Stomach (tissue), 9 donors: ENCODE results near the gene SLC5A8. TPM values are rescaled to one million over a fixed set of nuclear protein-coding genes. Genes with fewer than 3 reads are reported as not detected.

ENCODE experiments used
- DNase-seq, 2 donors: peaks; one replicate each; pipeline versions ENCODE4 v3.0.0 to v3.0.0-alpha.2; 2013 to 2019
- H3K27ac ChIP-seq, 5 donors: fragments of 200-600 bp in 4 of 5; sonication (generic) in 4 of 5; one replicate each; pipeline ENCODE4 v1.5.1; 2013 to 2019; ENCODE audit warnings: mild to moderate bottlenecking in 1 of 5, moderate library complexity in 1 of 5
- H3K27me3 ChIP-seq, 3 donors: fragments of 200-600 bp; sonication (generic); one replicate each; pipeline ENCODE4 v1.5.1; 2017 to 2019; ENCODE audit warnings: mixed run types in 1 of 3
- H3K36me3 ChIP-seq, 4 donors: fragments of 200-600 bp; sonication (generic); 1 replicate in 3 of 4; 2 replicates in 1 of 4; pipeline ENCODE4 v1.5.1; 2016 to 2019
- H3K4me1 ChIP-seq, 4 donors: fragments of 200-600 bp; sonication (generic); one replicate each; pipeline ENCODE4 v1.5.1; 2016 to 2019
- H3K4me3 ChIP-seq, 4 donors: fragments of 200-600 bp; sonication (generic) in 3 of 4; one replicate each; pipeline ENCODE4 v1.5.1; 2016 to 2019; ENCODE audit warnings: mild to moderate bottlenecking in 1 of 4
- H3K9me3 ChIP-seq, 4 donors: fragments of 200-600 bp; sonication (generic); one replicate each; pipeline ENCODE4 v1.5.1; 2016 to 2019
- EP300 ChIP-seq: sonication (generic); formaldehyde crosslinking; IDR thresholded peaks from one replicate; pipeline ENCODE4 v1.6.1; 2017; ENCODE audit warnings: antibody characterized with exemption
- POLR2A ChIP-seq, 4 donors: fragments of 450-650 bp; IDR thresholded peaks; one replicate each; pipeline ENCODE4 v1.6.1; 2016; ENCODE audit warnings: antibody characterized with exemption in 4 of 4, control low read depth in 2 of 4, mild to moderate bottlenecking in 1 of 4, moderate library complexity in 1 of 4
- POLR2AphosphoS5 ChIP-seq, 3 donors: sonication (generic); formaldehyde crosslinking; IDR thresholded peaks; one replicate each; pipeline ENCODE4 v1.6.1; 2016; ENCODE audit warnings: antibody characterized with exemption in 3 of 3
- WGBS, 5 donors: extraction: QIAGEN DNeasy Blood & Tissue Kit in 3 of 5; methylation state at CpG; one replicate each; pipeline versions ENCODE4 v1.1.5 to v1.1.7; 2013 to 2018; 5-methylcytosine and 5-hydroxymethylcytosine counted together
- intact Hi-C: fragments of 100-400 bp; cut with DNase I; formaldehyde crosslinking; loops from one replicate; pipeline ENCODE4 v1.15.1; 2023; ENCODE audit warnings: low total_unique reads
- polyA plus RNA-seq, 3 donors: library from polyadenylated mRNA; stranded (reverse); fragments of 200-250 nt; gene quantifications; one replicate each; pipeline ENCODE4 v1.2.3, GENCODE V29; 2013
- total RNA-seq, 5 donors: library from RNA; depleted of rRNA; stranded (reverse); fragments of >200 nt; gene quantifications; one replicate each; pipeline versions ENCODE4 v1.1.0 to v1.2.3, GENCODE V29; 2014 to 2016
- TF ChIP-seq, protein P1 (sequence below), 7 experiments: fragments of 450-650 bp in 4 of 7; fragments of 200-600 bp in 3 of 7; sonication (generic) in 3 of 7; IDR thresholded peaks; one replicate each; pipeline ENCODE4 v1.5.1; 2016 to 2019; ENCODE audit warnings: antibody characterized with exemption in 7 of 7, control low read depth in 2 of 7, mild to moderate bottlenecking in 1 of 7
- donor health status: healthy with polysubstance abuse.
- donor health status: Bipolar disorder and iron deficiency.
- donor health status: healthy.

SLC5A8 gene
- total and polyA plus RNA-seq, 8 donors = 0.03 to 0.29 (median 0.18) TPM; not detected in 5

DNA sequence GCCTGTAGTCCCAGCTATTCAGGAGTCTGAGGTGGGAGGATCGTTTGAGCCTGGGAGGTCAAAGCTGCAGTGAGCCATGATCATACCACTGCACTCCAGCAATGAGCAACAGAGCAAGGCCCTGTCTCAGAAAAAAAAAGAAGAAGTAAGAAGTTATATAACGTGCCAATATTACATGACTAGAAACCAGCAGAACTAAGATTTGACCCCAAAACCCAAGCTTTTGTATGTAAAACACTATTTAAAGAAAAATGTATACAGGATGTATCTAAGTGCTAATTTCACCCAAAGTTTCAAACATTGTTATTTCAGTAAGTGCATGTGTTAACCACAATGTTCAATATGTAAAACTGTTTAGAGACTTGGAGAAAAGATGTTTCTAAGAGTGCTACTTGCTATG, 94.7 kb downstream of the SLC5A8 start:
- Histone ChIP-seq H3K4me1 (no peaks in the 10 kb centered on the region), H3K4me3 (no peak overlapping the region), H3K36me3 (no peaks in the 10 kb centered on the region), H3K9me3 (no peaks in the 10 kb centered on the region), H3K27me3 (no peaks in the 10 kb centered on the region), H3K27ac (no peak overlapping the region)
- DNase-seq = no peak
- 48 to 77% (median 72%) methylated on average over 2 of the region's 2 CpGs for WGBS, 5 donors
- TF ChIP-seq, protein P1, sequence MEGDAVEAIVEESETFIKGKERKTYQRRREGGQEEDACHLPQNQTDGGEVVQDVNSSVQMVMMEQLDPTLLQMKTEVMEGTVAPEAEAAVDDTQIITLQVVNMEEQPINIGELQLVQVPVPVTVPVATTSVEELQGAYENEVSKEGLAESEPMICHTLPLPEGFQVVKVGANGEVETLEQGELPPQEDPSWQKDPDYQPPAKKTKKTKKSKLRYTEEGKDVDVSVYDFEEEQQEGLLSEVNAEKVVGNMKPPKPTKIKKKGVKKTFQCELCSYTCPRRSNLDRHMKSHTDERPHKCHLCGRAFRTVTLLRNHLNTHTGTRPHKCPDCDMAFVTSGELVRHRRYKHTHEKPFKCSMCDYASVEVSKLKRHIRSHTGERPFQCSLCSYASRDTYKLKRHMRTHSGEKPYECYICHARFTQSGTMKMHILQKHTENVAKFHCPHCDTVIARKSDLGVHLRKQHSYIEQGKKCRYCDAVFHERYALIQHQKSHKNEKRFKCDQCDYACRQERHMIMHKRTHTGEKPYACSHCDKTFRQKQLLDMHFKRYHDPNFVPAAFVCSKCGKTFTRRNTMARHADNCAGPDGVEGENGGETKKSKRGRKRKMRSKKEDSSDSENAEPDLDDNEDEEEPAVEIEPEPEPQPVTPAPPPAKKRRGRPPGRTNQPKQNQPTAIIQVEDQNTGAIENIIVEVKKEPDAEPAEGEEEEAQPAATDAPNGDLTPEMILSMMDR (IDR thresholded peaks at IDR 0.05) = no peak
- TF ChIP-seq EP300 = no peak
- TF ChIP-seq POLR2AphosphoS5 (IDR thresholded peaks at IDR 0.05) = no peak
- no peak for TF ChIP-seq POLR2A (IDR thresholded peaks at IDR 0.05)
- intact Hi-C loops = no loop called here

DNA sequence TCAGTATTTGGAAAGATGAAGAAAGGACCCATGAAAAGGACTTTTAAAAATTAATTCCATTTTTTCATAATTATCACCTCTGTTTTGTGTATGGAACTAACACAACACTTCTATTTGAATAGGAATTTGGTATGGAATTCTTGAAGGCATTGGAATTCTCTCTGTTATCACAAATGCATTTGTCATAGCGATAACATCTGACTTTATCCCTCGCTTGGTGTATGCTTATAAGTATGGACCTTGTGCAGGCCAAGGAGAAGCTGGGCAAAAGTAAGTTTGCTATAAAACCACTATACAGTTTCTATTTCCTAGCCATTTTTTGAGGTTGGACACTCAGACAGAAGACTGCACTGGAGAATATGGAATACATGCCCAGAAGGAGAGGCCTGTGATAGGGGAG, 98.6 kb downstream of the SLC5A8 start:
- Histone ChIP-seq H3K9me3 (no peaks in the 10 kb centered on the region), H3K4me1 (no peaks in the 10 kb centered on the region), H3K36me3 (no peaks in the 10 kb centered on the region), H3K27me3 (no peaks in the 10 kb centered on the region), H3K4me3 (no peak overlapping the region), H3K27ac (no peak overlapping the region)
- WGBS, 5 donors = 64 to 76% (median 71%) methylated on average over 2 of the region's 2 CpGs
- TF ChIP-seq POLR2AphosphoS5 (IDR thresholded peaks at IDR 0.05) = no peak
- TF ChIP-seq, protein P1 (IDR thresholded peaks at IDR 0.05) = no peak
- TF ChIP-seq EP300 = no peak
- TF ChIP-seq POLR2A (IDR thresholded peaks at IDR 0.05) = no peak
- DNase-seq = no peak
- intact Hi-C loops = no loop called here

DNA sequence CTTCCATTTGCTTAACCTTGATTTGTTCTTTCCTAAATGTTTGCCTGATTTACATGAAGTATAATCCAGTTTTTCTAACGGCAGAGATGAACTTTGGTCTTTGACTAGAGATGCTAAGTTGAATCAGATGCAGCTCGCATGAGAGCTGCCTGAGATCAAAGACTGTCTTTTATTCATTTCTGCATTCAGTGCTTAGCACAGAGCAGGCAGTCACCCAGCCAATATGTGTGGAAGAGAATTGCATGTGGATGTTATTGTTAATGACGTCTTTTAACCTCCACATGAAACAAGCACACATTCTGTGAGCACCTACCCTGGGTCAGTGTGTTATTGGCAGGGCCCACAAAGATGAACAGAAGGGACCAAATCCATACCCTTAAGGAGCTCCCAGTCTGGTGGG, 99.2 kb downstream of the SLC5A8 start:
- Histone ChIP-seq H3K27ac (no peak overlapping the region), H3K4me1 (no peaks in the 10 kb centered on the region), H3K36me3 (no peaks in the 10 kb centered on the region), H3K9me3 (no peaks in the 10 kb centered on the region), H3K27me3 (no peaks in the 10 kb centered on the region), H3K4me3 (no peak overlapping the region)
- intact Hi-C loops = no loop called here
- WGBS, 5 donors = 58 to 74% (median 73%) methylated on average over 3 of the region's 3 CpGs
- DNase-seq = no peak
- TF ChIP-seq EP300 (no peak), POLR2AphosphoS5 (IDR thresholded peaks at IDR 0.05) (no peak), POLR2A (IDR thresholded peaks at IDR 0.05) (no peak)
- TF ChIP-seq, protein P1 (IDR thresholded peaks at IDR 0.05) = no peak

DNA sequence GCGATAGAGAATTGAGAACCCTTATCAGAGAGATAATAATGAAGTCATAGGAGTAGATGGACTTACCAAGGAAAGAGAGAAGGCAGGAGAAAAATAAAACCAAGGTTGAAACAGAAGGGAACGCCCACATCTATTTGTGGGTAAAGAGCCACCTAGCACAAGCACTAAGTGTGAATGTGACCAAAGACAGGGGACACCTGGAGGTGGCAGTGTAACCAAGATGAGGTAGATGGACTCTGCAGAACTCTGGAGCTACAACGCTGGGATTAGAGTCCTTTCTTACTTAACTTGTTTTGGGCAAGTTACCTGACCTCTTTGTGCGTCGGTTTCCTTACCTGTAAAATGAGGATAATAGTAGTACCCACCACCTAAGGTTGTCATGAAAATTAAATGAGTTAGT, 101.9 kb downstream of the SLC5A8 start:
- Histone ChIP-seq H3K4me1 (no peaks in the 10 kb centered on the region), H3K27me3 (no peaks in the 10 kb centered on the region), H3K36me3 (no peaks in the 10 kb centered on the region), H3K9me3 (peaks cover 0 to 9% (median 0%) of the 10 kb centered on the region in 4 donors), H3K4me3 (no peak overlapping the region), H3K27ac (no peak overlapping the region)
- TF ChIP-seq POLR2A (IDR thresholded peaks at IDR 0.05) (no peak), POLR2AphosphoS5 (IDR thresholded peaks at IDR 0.05) (no peak), EP300 (no peak)
- TF ChIP-seq, protein P1 (IDR thresholded peaks at IDR 0.05) = no peak
- intact Hi-C loops = no loop called here
- DNase-seq = no peak
- 76 to 92% (median 88%) methylated on average over 5 of the region's 5 CpGs for WGBS, 5 donors
